Middle frontal gyrus (tissue), 1 donor: ENCODE data around the gene SARNP.

ENCODE experiments used
- DNase-seq: peaks from one replicate; pipeline ENCODE4 v3.0.0-alpha.2; 2015; ENCODE audit warnings: low spot score; ENCODE audit errors: extremely low spot score

The SARNP gene

GRCh38 chr12:55711786-55712553 is 105.6 kb downstream of the SARNP start:
- DNase-seq: no peak

DNA sequence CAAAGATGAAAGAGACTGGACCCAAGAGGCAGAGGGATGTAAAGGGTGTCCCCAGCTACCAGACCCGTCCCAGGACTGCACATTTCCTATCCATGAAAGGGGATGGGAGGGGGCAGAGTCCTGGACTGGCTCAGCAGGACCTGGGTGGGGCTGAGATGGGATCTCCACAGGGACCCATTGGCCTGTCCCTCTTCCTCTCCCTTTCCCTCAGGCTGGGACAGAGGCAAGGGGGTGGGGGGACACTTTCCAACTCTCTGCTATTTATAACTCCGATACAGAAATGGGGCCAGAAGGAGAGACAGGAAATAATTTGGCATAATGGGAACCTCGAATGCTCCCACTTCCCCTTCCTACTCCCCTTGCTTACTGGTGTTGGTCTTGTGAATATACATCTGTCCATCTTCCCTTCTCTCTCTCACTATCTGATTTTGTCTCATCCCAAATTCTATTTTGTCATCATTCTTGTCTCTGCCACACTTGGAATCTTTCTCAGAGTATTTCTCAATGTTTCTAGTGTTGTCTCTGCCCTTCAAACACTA is 108.8 kb downstream of the SARNP start:
- no peak for DNase-seq

DNA sequence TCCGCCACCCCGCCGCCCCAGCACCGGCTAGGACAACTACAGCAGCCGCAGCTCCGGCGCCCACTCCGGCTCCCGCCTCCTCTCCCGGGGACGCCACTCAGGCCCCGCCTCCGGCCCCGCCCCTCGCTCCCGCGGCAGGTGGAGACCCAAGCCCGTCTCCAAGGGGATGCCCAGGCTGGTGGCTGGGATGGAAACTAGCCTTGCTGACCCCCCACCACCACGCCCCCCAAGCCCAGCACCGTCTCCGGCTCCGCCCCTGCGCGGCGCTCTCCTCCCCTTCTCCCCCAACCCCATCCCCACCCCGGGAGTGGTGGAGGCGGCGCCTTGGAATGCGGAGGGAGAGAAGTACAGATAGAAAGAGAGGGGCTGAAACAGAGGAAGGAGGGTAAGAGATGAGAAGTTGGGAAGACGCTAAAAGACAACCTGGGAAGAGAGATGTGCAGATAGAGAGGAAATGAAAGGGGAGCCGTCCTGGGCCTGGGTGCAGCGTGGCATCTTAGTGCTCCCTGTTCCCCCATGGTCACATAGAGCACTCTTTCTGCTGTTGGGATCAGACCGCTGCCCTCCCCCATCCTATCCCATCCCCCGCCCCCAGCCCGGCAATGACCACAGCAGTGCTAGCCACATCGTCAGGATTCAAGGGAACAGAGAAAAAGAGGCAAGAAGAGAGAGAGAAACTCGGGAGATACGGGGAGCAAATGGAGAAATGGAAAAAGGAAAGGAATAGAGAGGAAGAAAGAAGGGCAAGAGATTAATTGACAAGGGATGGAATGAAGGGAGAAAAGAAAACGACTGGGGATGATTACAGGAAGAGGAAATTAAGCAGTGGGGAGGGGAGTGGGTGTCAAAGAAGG is 109.5 kb downstream of the SARNP start, which contains the start of gene ITGA7:
ITGA7 (minus strand) TSS at position 64 of the 854 bp plus-strand sequence. CDS start 222 bp downstream, outside the sequence.
- DNase-seq: no peak
